8988T (cell line): Measurements from ENCODE around the gene RAB10.

Source experiments
- DNase-seq: peaks from one replicate; pipeline ENCODE4 v3.0.0; 2011

RAB10 gene

GRCh38 chr2:26184555-26185303, 150.8 kb downstream of the RAB10 start:
- DNase-seq = peak; percentile 99

GRCh38 chr2:26185304-26185928, 151.5 kb downstream of the RAB10 start:
- DNase-seq = no peak

- DNase-seq = peak; percentile 32
Measured at GRCh38 chr2:26185954-26186770, 152.3 kb downstream of the RAB10 start.
